Measurements from ENCODE around the gene EGFL8.

EGFL8 gene

GRCh38 chr6:32167154-32167760 lies 2.9 kb downstream of the EGFL8 start:
- FAIRE-seq (no peak), DNase-seq (ENCODE audit: low spot score) (no peak)

- FAIRE-seq: no peak
- no peak for DNase-seq (ENCODE audit: low spot score)
These were observed 3.4 kb downstream of the EGFL8 start for GRCh38 chr6:32167761-32168262.

DNA sequence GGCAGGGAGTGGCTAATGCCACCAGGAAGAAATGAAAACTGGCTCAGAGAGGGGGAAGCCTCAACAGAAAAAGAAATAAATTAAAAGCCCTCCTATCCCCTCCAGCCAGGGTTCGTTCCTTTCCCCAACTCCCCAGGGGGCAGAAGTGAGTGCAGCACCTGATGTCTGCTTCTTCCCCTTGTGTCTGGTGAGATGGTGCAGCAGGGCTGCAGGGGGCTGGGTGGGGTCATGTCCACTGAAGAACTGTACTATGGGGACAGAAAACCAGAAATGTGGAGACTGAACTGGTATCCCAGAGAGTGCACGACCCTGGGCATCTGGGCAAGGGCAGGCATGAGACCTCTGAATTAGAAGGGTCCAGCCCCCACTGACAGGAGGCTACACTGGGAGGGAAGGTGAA lies 4.0 kb downstream of the EGFL8 start:
- FAIRE-seq: no peak

DNA sequence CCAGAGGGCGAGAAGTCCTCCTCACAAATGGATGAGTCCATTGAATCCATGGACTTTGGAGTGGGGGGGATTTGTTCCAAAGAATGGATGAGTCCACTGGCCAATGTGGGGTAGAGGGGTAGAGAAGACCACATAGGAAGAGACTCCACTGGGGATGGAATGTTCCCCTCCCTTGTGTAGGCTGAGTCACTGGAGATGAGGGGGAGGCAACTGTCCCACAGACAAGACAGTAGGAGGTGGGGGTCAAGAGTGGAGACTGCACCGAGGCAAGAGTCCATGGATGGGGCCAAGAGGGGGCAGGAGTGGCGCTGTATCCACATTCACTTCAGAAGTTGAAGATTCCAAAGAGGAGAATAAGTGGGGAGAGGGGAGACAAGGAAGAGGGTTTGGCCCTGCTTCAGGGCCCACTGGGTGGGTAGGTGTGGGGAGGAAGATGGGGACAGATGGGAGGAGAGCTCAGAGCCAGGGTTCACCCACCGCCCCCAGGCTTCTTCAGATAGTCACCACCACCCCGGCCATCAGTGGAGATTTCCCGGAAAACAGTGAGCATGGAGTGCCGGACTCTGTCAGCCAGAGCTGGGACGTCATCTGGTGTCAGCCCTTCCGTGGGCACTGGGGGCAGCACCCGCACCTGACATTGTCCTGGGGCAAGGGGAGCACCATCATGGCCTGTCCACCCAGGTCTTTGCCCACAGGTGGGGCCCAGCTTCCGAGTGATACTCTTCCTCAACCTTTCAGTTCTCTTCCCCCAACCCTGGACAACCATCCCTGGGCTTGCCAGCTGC lies 4.6 kb downstream of the EGFL8 start:
- DNase-seq (ENCODE audit: low spot score) (no peak), FAIRE-seq (no peak)

More for the DNA sequence above, 4.0 kb downstream of the EGFL8 start:
- no peak for DNase-seq (ENCODE audit: low spot score)

DNA sequence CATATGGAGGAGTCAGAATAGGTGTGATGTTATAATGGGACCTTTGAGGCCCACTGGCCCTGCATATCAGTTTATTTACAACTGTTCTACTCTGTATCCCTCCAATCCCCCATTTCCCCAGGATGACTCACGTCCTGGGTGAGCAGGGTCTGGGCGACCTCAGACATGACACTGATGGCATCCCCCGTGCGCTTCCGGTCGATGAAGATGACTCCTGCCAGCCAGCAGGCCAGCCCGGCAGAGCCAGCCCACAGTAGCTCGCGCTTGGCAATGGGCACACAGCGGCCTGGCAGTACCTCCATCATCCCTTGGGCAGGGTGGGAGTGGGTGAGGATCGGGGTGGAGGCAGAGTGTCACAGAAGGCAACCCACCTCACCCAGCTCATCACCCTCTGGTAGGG lies 5.9 kb downstream of the EGFL8 start:
- FAIRE-seq (no peak), DNase-seq (ENCODE audit: low spot score) (no peak)

DNA sequence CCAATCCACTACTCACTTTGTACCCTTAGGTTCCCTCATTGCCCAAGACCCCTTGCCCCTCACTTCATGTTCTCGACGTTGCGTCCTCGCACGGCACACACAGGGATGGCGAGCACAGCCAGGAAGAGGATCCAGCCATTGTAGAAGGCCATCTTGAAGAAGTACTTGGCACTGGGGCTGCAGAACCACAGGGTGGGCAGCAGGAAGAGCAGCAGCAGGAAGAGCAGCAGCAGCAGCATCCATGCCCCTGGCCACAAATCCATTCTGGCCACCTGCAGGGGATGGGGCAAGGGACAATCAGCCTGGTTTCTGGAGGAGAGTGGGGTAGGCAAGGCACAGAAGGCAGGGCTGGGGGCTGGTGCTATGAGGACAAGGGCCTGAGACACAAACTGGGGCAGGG lies 6.8 kb downstream of the EGFL8 start:
- no peak for FAIRE-seq
- no peak for DNase-seq (ENCODE audit: low spot score)

- FAIRE-seq (no peak), DNase-seq (ENCODE audit: low spot score) (no peak)
These were observed 8.8 kb downstream of the EGFL8 start for GRCh38 chr6:32173051-32173727.

GRCh38 chr6:32174416-32174815 lies 10.0 kb downstream of the EGFL8 start:
- DNase-seq (ENCODE audit: low spot score) (no peak), FAIRE-seq (no peak)

DNA sequence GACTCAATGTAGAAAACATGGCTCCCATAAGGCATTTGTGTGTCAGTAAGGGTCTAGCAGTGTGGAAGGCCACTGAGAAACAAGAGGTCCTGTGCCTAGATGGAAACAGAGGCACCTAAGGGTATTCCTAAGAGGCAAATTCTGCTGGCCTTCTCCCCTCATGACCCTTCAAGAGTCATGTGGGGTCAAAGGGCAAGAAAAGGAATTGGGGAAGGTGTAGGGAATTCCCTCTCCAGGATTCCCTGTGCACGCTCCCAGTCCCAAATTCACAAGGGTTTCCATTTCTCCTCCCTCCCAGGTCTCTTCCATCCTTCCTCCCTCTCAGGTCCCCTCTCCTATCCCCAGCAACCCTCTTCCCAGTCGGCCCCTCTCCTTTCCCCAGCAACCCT lies 10.9 kb downstream of the EGFL8 start:
- DNase-seq (ENCODE audit: low spot score): no peak
- no peak for FAIRE-seq

DNA sequence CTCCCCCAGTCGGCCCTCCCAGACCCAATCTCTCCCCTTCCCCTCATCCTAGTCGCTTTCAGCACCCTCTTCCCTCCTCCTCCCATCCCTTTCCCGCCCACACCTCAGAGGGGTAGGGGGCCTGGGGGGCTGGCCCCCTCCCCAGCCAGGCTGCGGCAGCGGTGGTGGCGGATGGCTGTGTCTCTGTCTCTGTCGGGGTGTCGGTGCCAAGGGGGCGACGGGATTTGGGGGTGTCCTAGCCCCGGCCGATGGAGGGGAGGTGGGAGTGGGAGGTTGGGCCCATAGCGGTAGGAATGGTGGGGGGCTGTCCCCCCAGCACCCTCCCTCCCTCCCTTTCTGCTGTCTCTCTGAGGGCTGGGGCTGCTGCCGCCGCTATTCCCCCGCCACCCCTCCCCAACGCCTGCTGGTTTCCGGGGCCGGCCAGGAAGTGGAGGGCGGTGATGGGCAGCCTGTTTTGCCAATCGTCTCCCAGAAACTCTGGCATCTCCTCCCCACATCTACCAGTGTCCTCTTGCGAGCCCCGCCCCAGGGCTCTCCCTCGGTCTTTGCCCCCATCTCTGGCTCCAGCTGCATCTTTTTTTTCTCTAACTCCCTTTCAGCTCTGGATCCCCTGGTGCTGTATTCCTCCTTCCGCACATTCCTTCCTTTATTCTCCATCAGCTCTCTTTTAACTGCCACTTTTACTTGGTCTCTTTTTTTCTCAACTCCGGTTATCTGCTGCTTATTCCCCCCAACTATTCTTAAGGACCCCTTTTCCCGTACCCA lies 11.5 kb downstream of the EGFL8 start, which contains the start of gene AGPAT1:
TSS of gene AGPAT1 (minus strand) at position 374 of the 765 bp plus-strand sequence. CDS start 4,588 bp downstream, outside the sequence.
- DNase-seq (ENCODE audit: low spot score) (peak; percentile 97), FAIRE-seq (no peak)

GRCh38 chr6:32176476-32177182 lies 12.2 kb downstream of the EGFL8 start:
- FAIRE-seq (no peak), DNase-seq (ENCODE audit: low spot score) (no peak)

DNA sequence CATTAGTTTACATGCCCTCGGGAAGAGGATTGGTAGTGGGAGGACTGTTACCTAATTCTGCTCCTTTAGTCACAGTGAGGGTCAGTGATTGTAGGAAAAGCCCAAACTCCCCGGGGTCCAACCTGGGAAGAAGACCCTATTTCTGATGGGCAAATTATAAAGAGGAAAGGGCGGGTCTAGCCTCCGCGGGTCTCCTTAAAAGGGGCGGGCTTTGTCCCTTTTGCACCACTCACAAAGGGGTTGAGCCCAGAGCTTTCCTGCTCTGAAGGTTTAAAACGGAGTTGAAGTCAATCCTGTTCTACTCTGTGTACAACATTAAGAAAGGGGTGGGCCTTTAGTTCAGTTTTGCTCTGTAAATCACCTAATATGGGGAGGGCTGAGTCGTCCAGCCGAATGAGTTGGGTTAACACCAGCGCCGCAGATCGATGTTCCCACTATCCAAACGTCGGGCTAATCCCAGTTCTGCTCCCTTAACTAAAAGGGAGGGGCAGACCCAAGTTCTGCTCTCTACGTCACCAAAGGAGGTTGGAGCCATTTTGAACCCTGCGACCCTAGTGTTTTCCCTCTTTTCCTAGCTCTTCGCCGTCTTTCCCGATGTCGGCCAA lies 12.9 kb downstream of the EGFL8 start:
- FAIRE-seq (no peak), DNase-seq (ENCODE audit: low spot score) (no peak)

DNA sequence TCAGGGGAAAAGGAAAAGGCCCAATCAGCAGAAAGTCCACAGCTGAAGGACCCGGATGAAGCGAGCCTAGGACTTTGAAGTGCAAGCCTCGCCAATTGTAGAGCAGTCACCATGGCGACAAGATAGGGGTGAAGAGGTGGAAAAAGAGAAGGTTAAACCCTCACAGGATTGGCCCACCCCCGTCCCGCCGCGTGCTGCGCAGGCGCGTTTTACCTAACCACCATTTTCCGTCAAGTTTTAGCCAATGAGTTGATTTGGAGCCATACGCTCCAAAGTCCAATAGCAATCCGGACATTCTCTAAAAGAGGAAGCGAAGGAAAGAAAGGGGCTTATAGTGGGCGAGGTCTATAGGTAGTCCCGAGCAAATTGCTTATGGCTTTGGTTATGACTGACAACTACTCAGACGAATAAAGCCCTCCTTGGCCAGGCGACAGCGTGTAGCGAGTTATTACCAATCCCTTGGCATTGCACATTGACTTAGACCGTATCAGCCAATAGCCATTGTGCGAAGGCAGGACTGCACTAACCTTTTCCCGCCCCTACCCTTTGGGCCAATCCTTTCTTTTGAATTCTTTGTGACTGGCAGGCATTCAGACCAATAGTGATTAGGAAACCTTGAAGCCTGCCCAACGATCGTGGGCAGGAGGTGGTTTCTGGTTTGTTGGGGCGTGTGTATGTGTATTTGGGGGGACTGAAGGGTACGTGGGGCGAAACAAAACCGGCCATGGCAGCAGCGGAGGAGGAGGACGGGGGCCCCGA lies 13.6 kb downstream of the EGFL8 start, which contains the start of gene RNF5:
TSS of gene RNF5 (plus strand) at position 618 of the 759 bp plus-strand sequence. CDS start at position 725, 107 bp downstream.
- peak; percentile 95 for DNase-seq (ENCODE audit: low spot score)
- peak; percentile 74 for FAIRE-seq

DNA sequence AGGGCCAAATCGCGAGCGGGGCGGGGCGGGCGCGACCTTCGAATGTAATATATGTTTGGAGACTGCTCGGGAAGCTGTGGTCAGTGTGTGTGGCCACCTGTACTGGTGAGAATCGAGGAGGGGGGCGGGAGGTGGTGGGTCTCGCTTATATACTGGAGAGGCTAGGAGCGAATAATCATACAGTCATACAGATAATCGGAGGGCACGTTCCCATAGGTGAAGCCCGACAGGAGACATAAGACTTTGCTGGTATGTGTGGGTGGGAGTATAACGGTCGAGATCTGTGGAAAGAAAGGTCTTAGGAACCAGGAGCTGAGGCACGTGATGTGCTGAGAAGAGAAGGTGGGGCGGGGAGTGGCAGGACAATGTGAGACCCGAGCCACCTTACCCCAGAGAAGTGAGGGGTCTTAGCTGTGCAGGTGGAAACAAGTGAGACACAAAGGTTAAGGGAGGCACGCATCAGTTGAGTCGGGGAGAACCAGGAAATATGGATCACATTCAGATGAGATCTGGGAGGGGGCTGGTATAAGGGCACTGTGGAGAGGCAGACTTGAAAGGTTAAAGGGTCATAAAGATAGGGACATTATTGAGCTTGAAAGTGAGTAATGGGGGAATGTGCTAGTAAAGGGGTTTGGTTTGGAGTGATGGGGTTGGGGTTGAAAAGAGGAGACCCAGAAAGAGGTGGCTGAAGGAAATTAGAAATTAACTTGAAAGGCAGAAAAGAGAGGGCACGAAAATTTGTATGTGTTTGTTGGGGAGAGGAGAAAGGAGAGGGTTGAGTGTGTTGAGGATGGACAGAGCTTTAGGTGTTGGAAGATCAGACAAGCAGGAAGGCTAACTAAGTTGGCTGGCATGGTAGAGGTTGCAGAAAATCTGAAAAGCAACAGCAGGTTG lies 14.4 kb downstream of the EGFL8 start:
- no peak for FAIRE-seq
- no peak for DNase-seq (ENCODE audit: low spot score)

GRCh38 chr6:32179766-32180405 lies 15.5 kb downstream of the EGFL8 start:
- no peak for FAIRE-seq

DNA sequence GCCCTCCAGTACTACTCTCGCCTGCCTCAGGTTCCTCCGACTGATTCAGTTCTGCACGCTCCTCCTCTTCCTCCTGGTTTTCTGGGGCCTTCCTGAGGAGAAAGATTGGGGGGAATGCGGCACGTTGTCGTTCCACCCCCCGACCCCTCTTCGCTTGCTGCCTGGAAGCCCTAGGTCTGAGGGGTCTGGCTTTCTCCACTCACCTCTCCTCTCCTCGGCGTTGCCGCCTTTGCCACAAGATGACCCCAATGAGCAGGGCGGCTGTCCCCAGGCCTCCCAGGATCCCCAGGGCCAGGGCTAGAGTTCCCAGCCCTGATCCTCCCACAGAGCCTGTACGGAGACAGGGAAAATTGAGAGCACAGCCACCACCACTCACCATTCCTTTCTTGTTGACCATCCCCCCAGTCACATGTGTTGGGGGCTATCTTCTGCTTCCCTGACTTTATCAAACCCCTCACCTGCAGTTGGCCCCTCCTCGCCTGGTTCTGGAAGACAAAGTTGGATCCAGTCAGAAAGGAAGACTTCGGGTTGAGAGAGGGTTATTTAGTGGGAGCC lies 16.8 kb downstream of the EGFL8 start:
- DNase-seq (ENCODE audit: low spot score) (no peak), FAIRE-seq (no peak)

More at GRCh38 chr6:32179766-32180405, 15.5 kb downstream of the EGFL8 start:
- DNase-seq (ENCODE audit: low spot score): no peak

DNA sequence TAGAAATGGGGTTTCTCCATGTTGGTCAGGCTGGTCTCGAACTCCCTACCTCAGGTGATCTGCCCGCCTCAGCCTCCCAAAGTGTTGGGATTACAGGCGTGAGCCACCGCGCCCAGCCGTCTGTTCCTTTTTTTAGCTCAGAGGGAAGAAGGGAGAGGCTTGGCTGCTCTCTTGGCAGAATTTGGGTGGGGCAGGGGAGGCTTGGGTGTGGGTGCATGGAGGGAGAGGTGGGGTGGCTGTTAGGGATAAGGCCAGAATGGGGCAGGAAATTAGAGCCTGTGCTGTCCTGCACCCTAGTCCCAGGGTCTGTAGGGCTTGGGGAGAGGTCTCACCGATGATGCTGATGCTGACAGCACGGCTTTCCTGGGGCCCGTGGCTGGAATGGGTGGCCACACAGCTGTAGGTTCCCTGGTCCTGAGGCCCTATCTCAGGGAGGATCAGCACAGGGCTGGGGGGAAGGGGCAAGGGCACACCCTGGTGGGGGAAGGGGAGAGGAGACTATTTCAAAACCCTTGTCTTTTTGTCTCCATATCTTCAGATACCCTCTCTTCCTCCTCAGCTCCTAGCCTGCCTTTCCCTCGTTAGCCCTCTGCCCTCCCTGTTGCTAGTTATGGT lies 17.6 kb downstream of the EGFL8 start:
- no peak for FAIRE-seq
- no peak for DNase-seq (ENCODE audit: low spot score)
